ENCODE data around the gene CYB5A. TPM values are rescaled to one million over a fixed set of nuclear protein-coding genes. Genes with fewer than 3 reads are reported as not detected.
A peak's percentile ranks its signal among the peaks of the same experiment; 100 is the strongest.

Gene CYB5A
- total RNA-seq, 1 donor from 2014 or later = 399 TPM

GRCh38 chr18:74255131-74255616 is 36.6 kb downstream of the CYB5A start:
- ATAC-seq = peak; percentile 78
- peaks cover 30% of the 10 kb centered on the region for H3K36me3 ChIP-seq
- DNase-seq = no peak
- intact Hi-C loops (cut with DNase I) = no loop called here
- H3K27ac ChIP-seq = no peak overlapping the region
- no peaks in the 10 kb centered on the region for H3K9me3 ChIP-seq
- TF ChIP-seq CTCF (IDR thresholded peaks at IDR 0.05) = no peak
- peaks cover 35% of the 10 kb centered on the region for H3K4me1 ChIP-seq
- H3K27me3 ChIP-seq = no peaks in the 10 kb centered on the region
- H3K4me3 ChIP-seq = no peak overlapping the region

- Histone ChIP-seq H3K4me3 (no peak overlapping the region), H3K27me3 (no peaks in the 10 kb centered on the region), H3K9me3 (no peaks in the 10 kb centered on the region), H3K36me3 (peaks cover 13% of the 10 kb centered on the region), H3K27ac (peak overlapping the region; percentile 55), H3K4me1 (peaks cover 55% of the 10 kb centered on the region)
- TF ChIP-seq CTCF (IDR thresholded peaks at IDR 0.05) = no peak
- ATAC-seq (no peak), DNase-seq (no peak)
- intact Hi-C loops (cut with DNase I) = no loop called here
These were observed 39.7 kb downstream of the CYB5A start for GRCh38 chr18:74252039-74252395.

- Histone ChIP-seq H3K4me3 (no peak overlapping the region), H3K9me3 (no peaks in the 10 kb centered on the region), H3K4me1 (peaks cover 54% of the 10 kb centered on the region), H3K36me3 (peaks cover 13% of the 10 kb centered on the region), H3K27me3 (no peaks in the 10 kb centered on the region), H3K27ac (peak overlapping the region; percentile 55)
- ATAC-seq (peak; percentile 33), DNase-seq (no peak)
- no peak for TF ChIP-seq CTCF (IDR thresholded peaks at IDR 0.05)
- intact Hi-C loops (cut with DNase I) = no loop called here
These were observed 40.3 kb downstream of the CYB5A start for GRCh38 chr18:74251297-74252038.

GRCh38 chr18:74250131-74250530 is 41.6 kb downstream of the CYB5A start:
- no peaks in the 10 kb centered on the region for H3K9me3 ChIP-seq
- H3K4me3 ChIP-seq = no peak overlapping the region
- peak overlapping the region; percentile 59 for H3K27ac ChIP-seq
- TF ChIP-seq CTCF (IDR thresholded peaks at IDR 0.05) = no peak
- DNase-seq (no peak), ATAC-seq (no peak)
- peaks cover 41% of the 10 kb centered on the region for H3K4me1 ChIP-seq
- peaks cover 13% of the 10 kb centered on the region for H3K36me3 ChIP-seq
- intact Hi-C loops (cut with DNase I) = no loop called here
- H3K27me3 ChIP-seq = no peaks in the 10 kb centered on the region

- ATAC-seq (peak; percentile 80), DNase-seq (no peak)
- Histone ChIP-seq H3K4me3 (no peak overlapping the region), H3K36me3 (peaks cover 13% of the 10 kb centered on the region), H3K4me1 (peaks cover 37% of the 10 kb centered on the region), H3K27me3 (no peaks in the 10 kb centered on the region), H3K27ac (peak overlapping the region; percentile 59), H3K9me3 (no peaks in the 10 kb centered on the region)
- TF ChIP-seq CTCF (IDR thresholded peaks at IDR 0.05) = no peak
- intact Hi-C loops (cut with DNase I) = no loop called here
These were observed 42.4 kb downstream of the CYB5A start for GRCh38 chr18:74249181-74249968.

All from upper lobe of right lung (tissue), 1 donor.